Stimulated activated CD4-positive, alpha-beta T cell treated with anti-CD3 and anti-CD28 coated beads, Interleukin-12 subunit alpha, Interleukin-12 subunit beta, amount 100 ng/mL, for 48 hours (primary cell): Measurements from ENCODE around the gene IL10RB.
"Not testable (repeated sequence)": the region's sequence is repeated elsewhere in the genome, so short reads cannot be mapped to it uniquely, and the experiment has no call there.

Experiments
- DNase-seq, 3 donors: peaks; one replicate each; pipeline ENCODE4 v3.0.0-alpha.2; 2020; ENCODE audit warnings: low read depth in 2 of 3, low spot score in 1 of 3

IL10RB gene

GRCh38 chr21:33266050-33266788 lies at the start of gene IL10RB:
Gene IL10RB (plus strand): TSS chr21:33266367. CDS start chr21:33266466, 99 bp downstream.
- DNase-seq: peak; percentile 40 to 68 (median 47)

GRCh38 chr21:33217138-33217520 lies 49.0 kb upstream of the IL10RB start:
- DNase-seq: no peak

DNA sequence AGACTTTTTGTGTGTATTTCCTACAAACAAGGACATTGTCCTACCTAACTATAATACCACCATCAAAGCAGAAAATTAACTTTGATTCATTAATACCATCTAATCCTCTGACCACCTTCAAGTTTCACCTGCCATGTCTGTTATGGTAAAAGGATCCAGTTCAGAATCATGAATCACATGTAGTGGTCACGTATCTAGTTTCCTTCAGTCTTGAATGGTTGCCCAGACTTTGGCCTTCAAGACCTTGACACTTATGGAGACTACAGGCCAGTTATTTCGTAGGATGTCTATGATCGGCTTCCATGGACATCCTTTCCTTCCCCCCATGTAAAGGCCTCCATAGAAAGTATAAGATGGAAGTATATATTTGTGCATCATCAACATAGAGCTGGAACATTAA lies 46.9 kb upstream of the IL10RB start:
- no peak for DNase-seq

DNA sequence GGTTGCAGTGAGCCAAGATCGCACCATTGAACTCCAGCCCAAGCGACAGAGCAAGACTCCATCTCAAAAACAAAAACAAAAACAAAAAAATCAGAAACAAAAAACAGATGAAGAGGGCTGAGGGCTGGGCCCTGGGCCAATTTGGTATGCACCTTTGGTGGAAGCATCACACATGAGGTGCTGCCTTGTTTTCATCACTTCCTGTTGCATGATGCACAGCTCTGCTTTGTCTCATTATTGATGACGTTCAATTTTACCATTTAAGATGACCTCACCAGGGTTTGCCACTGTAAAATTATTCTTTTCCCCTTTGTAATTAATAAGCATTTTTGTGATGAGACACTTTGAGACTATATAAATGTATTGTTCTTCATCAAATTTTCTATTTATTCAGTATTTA lies 46.2 kb upstream of the IL10RB start:
- DNase-seq: no peak

DNA sequence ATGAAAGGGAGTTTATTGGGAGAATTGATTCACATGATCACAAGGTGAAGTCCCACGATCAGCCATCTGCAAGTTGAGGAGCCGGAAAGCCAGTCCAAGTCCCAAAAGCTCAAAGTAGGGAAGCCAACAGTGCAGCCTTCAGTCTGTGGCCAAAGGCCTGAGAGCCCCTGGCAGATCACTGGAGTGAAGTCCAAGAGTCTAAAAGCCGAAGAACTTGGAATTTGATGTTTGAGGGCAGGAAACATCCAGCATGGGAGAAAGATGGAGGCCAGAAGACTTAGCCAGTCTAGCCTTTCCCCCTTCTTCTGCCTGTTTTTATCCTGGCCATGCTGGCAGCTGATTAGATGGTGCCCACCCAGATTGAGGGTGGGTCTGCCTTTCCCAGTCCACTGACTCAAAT lies 40.8 kb upstream of the IL10RB start:
- DNase-seq: not testable (repeated sequence)

GRCh38 chr21:33228455-33228854 lies 37.7 kb upstream of the IL10RB start:
- no peak for DNase-seq

- DNase-seq: no peak
Observed at GRCh38 chr21:33229099-33229783, 36.9 kb upstream of the IL10RB start.

- DNase-seq: peak; percentile 51 to 72 (median 62)
Observed at GRCh38 chr21:33229784-33230544, 36.2 kb upstream of the IL10RB start, which contains the start of gene IFNAR2. Gene IFNAR2 (plus strand): TSS chr21:33229938. CDS start chr21:33241923, 11,985 bp downstream.

DNA sequence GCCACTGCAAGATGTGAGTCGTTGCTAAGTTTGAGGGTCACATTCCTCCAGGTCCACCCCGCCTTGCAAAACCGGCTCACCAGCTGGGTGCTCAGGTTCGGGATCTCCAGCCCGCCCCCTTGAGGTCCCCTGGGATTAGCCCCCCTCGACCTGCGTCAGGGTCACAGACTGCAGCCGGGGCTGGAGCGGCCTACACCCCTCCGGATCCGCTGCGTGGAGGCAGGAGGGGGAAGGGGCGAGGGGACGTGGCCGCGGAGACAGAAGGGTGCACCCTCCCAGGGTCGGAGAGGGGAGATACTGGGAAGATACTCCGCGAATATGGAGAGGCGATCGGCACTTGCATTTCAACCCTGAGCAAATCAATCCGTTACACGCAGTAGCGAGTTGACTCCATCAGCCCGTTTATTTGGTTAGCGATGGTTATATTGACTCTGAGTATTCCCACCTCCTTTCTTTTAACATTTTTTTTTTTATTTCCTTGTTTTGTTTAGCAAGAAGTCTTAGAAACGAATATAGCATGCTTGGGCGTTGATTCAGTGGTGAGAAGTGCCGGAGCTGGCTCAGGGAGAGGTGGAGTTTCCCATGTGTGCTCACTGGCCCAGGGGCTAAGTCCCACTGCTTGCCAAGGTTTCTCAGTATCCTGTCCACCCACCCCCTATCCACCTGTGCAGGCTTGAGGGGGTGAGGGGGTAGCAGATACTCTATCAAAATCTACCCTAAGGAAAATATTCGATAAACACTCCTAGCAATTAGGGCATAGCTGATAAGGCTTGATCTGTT lies 35.4 kb upstream of the IL10RB start:
- DNase-seq: peak in 1 of 3 donors; percentile 28

- DNase-seq: peak in 1 of 3 donors; percentile 45
Observed at GRCh38 chr21:33231526-33231925, 34.6 kb upstream of the IL10RB start.

DNA sequence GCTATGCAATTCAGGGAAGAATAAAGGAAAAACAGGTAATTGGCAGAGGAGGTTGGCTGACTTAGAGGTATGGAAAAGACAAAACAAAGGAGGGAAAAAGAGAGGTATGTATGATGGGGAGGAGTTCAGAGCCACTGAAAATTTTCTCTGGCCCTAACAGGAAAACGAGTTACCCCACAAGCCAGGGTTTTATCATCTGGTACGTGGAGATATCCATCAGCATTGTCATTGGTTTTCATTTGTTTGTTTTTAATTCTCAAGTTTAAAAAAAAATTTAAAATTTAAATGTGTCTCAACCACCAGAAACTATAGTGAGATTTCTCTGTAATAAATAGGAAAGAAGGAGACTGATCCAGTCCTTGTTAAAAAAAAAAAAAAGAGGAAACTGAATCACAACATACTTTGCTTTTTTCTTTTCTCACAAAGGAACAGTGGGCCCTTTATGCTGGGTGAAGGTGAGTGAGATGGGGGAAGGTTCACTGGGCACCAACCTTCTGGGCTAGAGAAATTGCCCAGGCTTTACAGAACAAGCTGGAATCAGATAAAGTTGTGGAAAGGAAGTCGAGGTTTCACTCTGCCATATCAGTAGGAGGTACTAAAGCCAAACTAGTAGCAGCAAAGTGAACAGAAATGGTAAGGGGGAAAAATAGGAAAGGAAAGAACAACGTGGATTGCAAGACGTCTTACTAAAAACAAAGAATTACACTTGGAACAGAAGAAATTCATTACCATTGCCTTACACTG lies 33.7 kb upstream of the IL10RB start:
- no peak for DNase-seq

- no peak for DNase-seq
Observed at GRCh38 chr21:33234635-33235520, 31.3 kb upstream of the IL10RB start.

DNA sequence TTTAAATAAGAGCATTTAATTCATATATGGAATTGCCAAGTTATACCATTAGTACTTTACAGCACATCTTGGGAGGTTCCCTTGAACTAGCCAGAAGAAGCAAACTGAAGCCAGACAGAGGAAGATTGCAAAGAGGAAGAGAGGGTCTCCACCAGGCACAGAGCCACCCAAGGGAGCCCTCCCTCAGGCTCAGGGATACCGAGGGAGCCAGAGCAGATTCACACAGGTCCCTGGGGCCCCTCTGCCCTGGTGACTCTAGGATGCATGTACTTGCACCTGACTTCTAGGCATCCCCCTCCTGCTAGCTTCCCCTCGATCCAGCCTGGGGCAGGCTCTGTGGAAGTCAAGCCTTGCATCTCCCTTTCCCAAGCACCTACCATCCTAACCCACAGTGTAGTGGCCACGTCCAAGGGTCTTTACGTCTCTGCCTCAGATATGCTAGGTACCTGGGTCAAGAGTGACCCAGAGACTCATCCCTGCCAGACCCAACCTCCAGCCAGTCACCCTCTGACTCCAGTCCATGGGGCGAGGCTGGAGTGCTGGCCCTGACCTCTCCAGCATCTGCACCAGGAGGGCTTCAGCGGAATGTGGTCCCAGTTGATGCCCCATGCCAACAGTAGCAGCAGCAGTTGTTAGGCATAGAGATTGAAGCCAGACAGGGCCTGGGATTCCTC lies 30.0 kb upstream of the IL10RB start:
- DNase-seq: no peak

GRCh38 chr21:33236766-33237165 lies 29.4 kb upstream of the IL10RB start:
- DNase-seq: no peak

GRCh38 chr21:33237486-33237885 lies 28.7 kb upstream of the IL10RB start:
- no peak for DNase-seq

DNA sequence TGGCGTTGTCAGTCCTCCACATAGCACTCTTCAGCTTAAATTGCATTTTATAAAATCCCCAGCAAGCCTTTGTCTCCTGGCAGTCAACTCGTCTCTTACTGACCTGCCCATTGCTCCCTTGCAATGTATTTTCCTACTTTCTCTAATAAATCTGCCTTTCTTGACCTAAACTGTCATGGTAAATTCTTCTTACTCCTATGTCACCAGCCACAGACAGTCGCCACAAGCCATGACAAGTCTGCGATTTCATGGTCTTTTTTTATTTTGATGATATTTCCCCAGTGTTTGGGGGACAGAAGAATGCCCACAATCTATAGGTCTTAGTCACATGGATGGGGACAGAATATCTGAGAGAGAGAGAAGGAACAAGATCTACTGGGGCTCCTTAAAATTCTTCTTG lies 28.0 kb upstream of the IL10RB start:
- no peak for DNase-seq

DNA sequence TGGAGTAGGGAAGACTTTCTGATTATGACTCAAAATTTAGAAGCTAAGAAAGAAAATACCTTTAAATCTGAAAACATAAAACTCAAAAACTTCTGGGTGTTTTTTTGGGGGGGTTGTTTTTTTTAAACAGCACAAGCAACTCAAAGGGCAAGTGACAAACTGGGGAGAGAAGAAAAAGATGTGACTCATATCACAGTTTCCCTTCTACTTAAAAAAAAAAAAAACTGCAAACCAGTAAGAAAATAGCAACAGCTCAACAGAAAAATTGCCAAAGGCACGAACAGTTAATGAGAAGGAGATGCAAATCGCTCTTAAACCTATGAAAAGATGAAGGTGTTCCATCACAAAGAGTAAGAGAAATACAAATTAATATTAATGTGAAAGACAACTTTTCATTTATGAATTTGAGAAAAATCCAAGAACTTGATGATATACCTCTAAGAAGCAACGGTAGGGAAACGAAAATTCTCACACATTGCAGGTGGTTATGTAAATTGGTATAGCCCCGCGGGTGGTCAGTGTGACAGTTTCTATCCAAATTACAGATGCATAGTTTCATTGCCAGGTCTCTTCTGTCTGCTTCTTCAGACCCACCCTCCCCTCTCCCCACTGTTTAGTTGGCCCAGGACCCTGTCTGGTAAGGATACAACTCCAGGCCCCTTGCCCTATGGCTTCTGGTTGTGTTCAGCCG lies 27.5 kb upstream of the IL10RB start:
- DNase-seq: no peak

- DNase-seq: not testable (repeated sequence)
Observed at GRCh38 chr21:33239559-33240127, 26.5 kb upstream of the IL10RB start.
